ENCODE results near the gene MRPS34. TPM values are rescaled to one million over a fixed set of nuclear protein-coding genes. Genes with fewer than 3 reads are reported as not detected.

MRPS34 gene
- total and polyA plus RNA-seq, 4 donors = 40.1 to 110 (median 100) TPM

DNA sequence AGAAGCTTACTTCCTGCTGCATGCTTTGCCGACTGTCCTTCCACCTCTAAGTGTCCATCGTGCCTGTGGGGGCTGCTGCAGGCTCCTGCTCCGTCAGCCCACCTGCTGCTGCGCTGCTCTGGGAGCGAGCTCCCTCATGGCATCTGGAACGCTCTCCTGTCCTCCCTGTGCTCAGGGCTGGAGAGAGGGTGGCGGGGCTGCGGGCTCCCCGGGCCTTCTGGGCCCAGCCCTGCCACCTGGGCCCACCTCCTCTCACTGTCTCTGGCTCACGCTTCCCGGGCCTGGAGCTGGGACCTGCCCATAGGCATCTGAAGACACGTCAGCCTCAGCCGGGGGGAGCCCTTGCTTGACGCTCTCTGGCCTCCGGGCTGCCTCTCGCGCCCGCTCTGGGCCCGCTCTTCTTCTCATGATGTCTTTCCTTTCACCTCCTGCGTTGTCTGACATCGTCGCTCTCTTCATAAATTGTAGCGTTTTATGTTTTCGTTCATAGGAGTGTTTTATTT, 28.5 kb downstream of the MRPS34 start:
- ATAC-seq (ENCODE audit: insufficient read depth, low FRiP score) = no peak
- Histone ChIP-seq H3K36me3 (ENCODE audit: control insufficient read depth in 4 of 4, insufficient read depth in 4 of 4, low read length in 4 of 4) (peaks cover 7 to 70% (median 15%) of the 10 kb centered on the region in 4 donors), H3K9ac (ENCODE audit: insufficient read depth in 1 of 2, low read length in 2 of 2) (no peak overlapping the region), H3K4me3 (no peak overlapping the region), H3K4me1 (ENCODE audit: control insufficient read depth in 5 of 5, insufficient read depth in 5 of 5, low read length in 5 of 5) (no peaks in the 10 kb centered on the region), H3K9me3 (ENCODE audit: control insufficient read depth in 4 of 4, insufficient read depth in 3 of 4, low read length in 3 of 4) (no peaks in the 10 kb centered on the region), H3K27ac (ENCODE audit: low read depth in 1 of 2, low read length in 1 of 2) (no peak overlapping the region), H3K27me3 (ENCODE audit: control insufficient read depth in 3 of 3, insufficient read depth in 3 of 3, low read length in 2 of 3) (no peaks in the 10 kb centered on the region)
- TF ChIP-seq CTCF (IDR thresholded peaks at IDR 0.05; ENCODE audit: control extremely low read depth, extremely low read depth) = no peak
- 91 to 94% methylated on average over 24 of the region's 24 CpGs for WGBS, 2 donors
- no peak for DNase-seq

GRCh38 chr16:1743376-1744337, 29.3 kb downstream of the MRPS34 start:
- H3K9ac ChIP-seq (ENCODE audit: insufficient read depth in 1 of 2, low read length in 2 of 2) = no peak overlapping the region
- no peak for TF ChIP-seq CTCF (IDR thresholded peaks at IDR 0.05; ENCODE audit: control extremely low read depth, extremely low read depth)
- ATAC-seq (ENCODE audit: insufficient read depth, low FRiP score) (no peak), DNase-seq (no peak)
- WGBS, 2 donors = 92 to 93% methylated on average over 32 of the region's 32 CpGs
- H3K4me3 ChIP-seq = no peak overlapping the region
- no peak overlapping the region for H3K27ac ChIP-seq (ENCODE audit: low read depth in 1 of 2, low read length in 1 of 2)
- H3K9me3 ChIP-seq (ENCODE audit: control insufficient read depth in 4 of 4, insufficient read depth in 3 of 4, low read length in 3 of 4) = no peaks in the 10 kb centered on the region
- H3K36me3 ChIP-seq (ENCODE audit: control insufficient read depth in 4 of 4, insufficient read depth in 4 of 4, low read length in 4 of 4) = peaks cover 7 to 63% (median 12%) of the 10 kb centered on the region in 4 donors
- H3K27me3 ChIP-seq (ENCODE audit: control insufficient read depth in 3 of 3, insufficient read depth in 3 of 3, low read length in 2 of 3) = no peaks in the 10 kb centered on the region
- H3K4me1 ChIP-seq (ENCODE audit: control insufficient read depth in 5 of 5, insufficient read depth in 5 of 5, low read length in 5 of 5) = no peaks in the 10 kb centered on the region

GRCh38 chr16:1741553-1742165, 31.3 kb downstream of the MRPS34 start:
- H3K9me3 ChIP-seq (ENCODE audit: control insufficient read depth in 4 of 4, insufficient read depth in 3 of 4, low read length in 3 of 4) = peaks cover 0 to 2% (median 0%) of the 10 kb centered on the region in 4 donors
- ATAC-seq (ENCODE audit: insufficient read depth, low FRiP score) (no peak), DNase-seq (no peak)
- peaks cover 3 to 46% (median 12%) of the 10 kb centered on the region in 4 donors for H3K36me3 ChIP-seq (ENCODE audit: control insufficient read depth in 4 of 4, insufficient read depth in 4 of 4, low read length in 4 of 4)
- H3K27me3 ChIP-seq (ENCODE audit: control insufficient read depth in 3 of 3, insufficient read depth in 3 of 3, low read length in 2 of 3) = no peaks in the 10 kb centered on the region
- TF ChIP-seq CTCF (IDR thresholded peaks at IDR 0.05; ENCODE audit: control extremely low read depth, extremely low read depth) = no peak
- H3K4me1 ChIP-seq (ENCODE audit: control insufficient read depth in 5 of 5, insufficient read depth in 5 of 5, low read length in 5 of 5) = no peaks in the 10 kb centered on the region
- H3K27ac ChIP-seq (ENCODE audit: low read depth in 1 of 2, low read length in 1 of 2) = no peak overlapping the region
- WGBS, 2 donors = 96% methylated on average over 17 to 19 of the region's 19 CpGs
- H3K9ac ChIP-seq (ENCODE audit: insufficient read depth in 1 of 2, low read length in 2 of 2) = no peak overlapping the region
- H3K4me3 ChIP-seq = no peak overlapping the region

Data from lung (tissue), 12 donors.